IMR-90 (cell line): ENCODE measurements around the gene SLC15A2. TPM values are rescaled to one million over a fixed set of nuclear protein-coding genes. Genes with fewer than 3 reads are reported as not detected.

ENCODE experiments used
- ATAC-seq: fragments of 200-7000 bp; cut with Tn5 transposase; 2 replicates; pipeline ENCODE4 v1.9.1; 2020; ENCODE audit warnings: low read depth, mild to moderate bottlenecking, moderate library complexity
- BruUV-seq: library from RNA; stranded (reverse); fragments of 400-500 nt; replicated peaks from 2 replicates; lab custom pipeline; 2021; lab: Mats Ljungman, UMichigan
- CTCF ChIA-PET: fragments of 300-600 bp; formaldehyde crosslinking; extraction: SDS; loops from one replicate; lab custom pipeline; 2021; ENCODE audit warnings: antibody characterized with exemption; lab: Yijun Ruan, JAX
- POLR2A ChIA-PET: fragments of 300-600 bp; sonication (Branson Sonifier 250); formaldehyde crosslinking; loops from one replicate; lab custom pipeline; 2022; ENCODE audit warnings: antibody characterized with exemption; ENCODE audit not compliant: unreplicated experiment; lab: Charles Lee
- DNase-seq: peaks from one replicate; pipeline ENCODE4 v3.0.0; 2013
- H2AFZ ChIP-seq: replicated peaks from 2 replicates; pipeline ENCODE3; 2013; ENCODE audit warnings: low read length, mild to moderate bottlenecking; ENCODE audit not compliant: poor library complexity
- H2AK5ac ChIP-seq: 2 replicates; pipeline ENCODE4 v1.6.1; 2013; ENCODE audit warnings: low read depth, low read length, inconsistent platforms
- H2AK9ac ChIP-seq: replicated peaks from 2 replicates; pipeline ENCODE3; 2013; ENCODE audit warnings: mild to moderate bottlenecking, low read depth, low read length, moderate library complexity; ENCODE audit not compliant: poor library complexity
- H2BK120ac ChIP-seq: 2 replicates; pipeline ENCODE4 v1.6.1; 2013; ENCODE audit warnings: low read depth, low read length, inconsistent platforms
- H2BK15ac ChIP-seq: 3 replicates; pipeline ENCODE4 v1.6.1; 2013; ENCODE audit warnings: low read depth, low read length, inconsistent platforms
- H2BK20ac ChIP-seq: 2 replicates; pipeline ENCODE4 v1.6.1; 2013; ENCODE audit warnings: low read depth, mild to moderate bottlenecking, inconsistent platforms, low read length, moderate library complexity
- H2BK5ac ChIP-seq: 2 replicates; pipeline ENCODE4 v1.6.1; 2013; ENCODE audit warnings: mild to moderate bottlenecking, low read depth, low read length, inconsistent platforms; ENCODE audit not compliant: poor library complexity, severe bottlenecking
- H3K14ac ChIP-seq: replicated peaks from 2 replicates; pipeline ENCODE4 v1.6.1; 2013; ENCODE audit warnings: low read depth, low read length, inconsistent platforms
- H3K18ac ChIP-seq: 2 replicates; pipeline ENCODE4 v1.6.1; 2013; ENCODE audit warnings: low read depth, low read length, control low read depth
- H3K23ac ChIP-seq: 2 replicates; pipeline ENCODE4 v1.6.1; 2013; ENCODE audit warnings: low read depth, low read length, inconsistent platforms
- H3K27ac ChIP-seq: 2 replicates; pipeline ENCODE4 v1.5.1; 2013; ENCODE audit warnings: mild to moderate bottlenecking, control low read depth, low read length; ENCODE audit not compliant: insufficient read depth
- H3K27me3 ChIP-seq: 2 replicates; pipeline ENCODE4 v1.6.1; 2013; ENCODE audit warnings: low read length; ENCODE audit not compliant: control insufficient read depth, insufficient read depth
- H3K36me3 ChIP-seq: 2 replicates; pipeline ENCODE4 v1.6.1; 2013; ENCODE audit warnings: low read length, mixed read lengths; ENCODE audit not compliant: control insufficient read depth, insufficient read depth
- H3K4ac ChIP-seq: 2 replicates; pipeline ENCODE4 v1.6.1; 2013; ENCODE audit warnings: low read depth, low read length, inconsistent platforms
- H3K4me1 ChIP-seq: 2 replicates; pipeline ENCODE4 v1.6.1; 2013; ENCODE audit warnings: low read length, mixed read lengths; ENCODE audit not compliant: control insufficient read depth, insufficient read depth
- H3K4me2 ChIP-seq: 2 replicates; pipeline ENCODE4 v1.6.1; 2013; ENCODE audit warnings: low read depth, mild to moderate bottlenecking, control low read depth, low read length, moderate library complexity
- H3K4me3 ChIP-seq: 2 replicates; pipeline ENCODE4 v1.5.1; 2013; ENCODE audit warnings: low read depth, mild to moderate bottlenecking, control low read depth, low read length, moderate library complexity; ENCODE audit not compliant: insufficient read depth
- H3K56ac ChIP-seq: 2 replicates; pipeline ENCODE4 v1.6.1; 2013; ENCODE audit warnings: low read length, inconsistent platforms; ENCODE audit not compliant: insufficient read depth; ENCODE audit errors: extremely low read depth
- H3K79me1 ChIP-seq, 2 experiments: 2 replicates each; pipeline ENCODE4 v1.6.1; 2013; ENCODE audit warnings: low read length in 2 of 2, inconsistent platforms in 1 of 2, low read depth in 1 of 2
- H3K9ac ChIP-seq: 2 replicates; pipeline ENCODE4 v1.6.1; 2013; ENCODE audit warnings: low read depth, low read length, control low read depth
- H3K9me1 ChIP-seq: 2 replicates; pipeline ENCODE4 v1.6.1; 2013; ENCODE audit warnings: low read length, inconsistent platforms; ENCODE audit not compliant: insufficient read depth
- H3K9me3 ChIP-seq: 2 replicates; pipeline ENCODE4 v1.6.1; 2013; ENCODE audit warnings: low read length; ENCODE audit not compliant: control insufficient read depth, insufficient read depth
- H4K20me1 ChIP-seq: 2 replicates; pipeline ENCODE4 v1.6.1; 2013; ENCODE audit warnings: low read length, inconsistent platforms; ENCODE audit not compliant: insufficient read depth
- H4K5ac ChIP-seq: 2 replicates; pipeline ENCODE4 v1.6.1; 2013; ENCODE audit warnings: mild to moderate bottlenecking, low read depth, low read length, control low read depth
- H4K8ac ChIP-seq, 2 experiments: 2 replicates each; pipeline ENCODE4 v1.6.1; 2013; ENCODE audit warnings: low read depth in 2 of 2, low read length in 2 of 2, control low read depth in 1 of 2, inconsistent platforms in 1 of 2
- H4K91ac ChIP-seq: 2 replicates; pipeline ENCODE4 v1.6.1; 2013; ENCODE audit warnings: low read depth, low read length, inconsistent platforms; ENCODE audit not compliant: insufficient read depth
- BHLHE40 ChIP-seq: fragments of 150-350 bp; IDR thresholded peaks from 2 replicates; pipeline ENCODE4 v1.6.1; 2016; ENCODE audit warnings: mild to moderate bottlenecking, low read depth, low read length
- CHD1 ChIP-seq: IDR thresholded peaks from 2 replicates; pipeline ENCODE4 v1.6.1; 2012; ENCODE audit warnings: low read depth, low read length, improper control_type of control experiment
- CTCF ChIP-seq: conservative IDR thresholded peaks from 2 replicates; pipeline ENCODE4 v1.5.1; 2012; ENCODE audit warnings: mild to moderate bottlenecking, low read depth, low read length, improper control_type of control experiment
- ELK1 ChIP-seq: fragments of 150-350 bp; IDR thresholded peaks from 2 replicates; pipeline ENCODE4 v1.6.1; 2016; ENCODE audit warnings: low read depth, mild to moderate bottlenecking, low read length, moderate library complexity, borderline replicate concordance
- FOS ChIP-seq: fragments of 150-350 bp; IDR thresholded peaks from 2 replicates; pipeline ENCODE4 v1.6.1; 2016; ENCODE audit warnings: low read depth, low read length
- NFE2L2 ChIP-seq: fragments of 150-350 bp; IDR thresholded peaks from 2 replicates; pipeline ENCODE4 v1.6.1; 2016; ENCODE audit warnings: low read depth, mild to moderate bottlenecking, low read length
- POLR2A ChIP-seq: IDR thresholded peaks from 2 replicates; pipeline ENCODE4 v1.6.1; 2012; ENCODE audit warnings: mild to moderate bottlenecking, low read depth, low read length
- RAD21 ChIP-seq: IDR thresholded peaks from 2 replicates; pipeline ENCODE4 v1.6.1; 2012; ENCODE audit warnings: low read length, improper control_type of control experiment
- RFX5 ChIP-seq: IDR thresholded peaks from 2 replicates; pipeline ENCODE4 v1.8.0; 2012; ENCODE audit warnings: low read depth, mild to moderate bottlenecking, low read length, moderate library complexity
- SMC3 ChIP-seq: fragments of 150-350 bp; IDR thresholded peaks from 2 replicates; pipeline ENCODE4 v1.6.1; 2016; ENCODE audit warnings: low read depth, mild to moderate bottlenecking, antibody characterized with exemption, low read length, moderate library complexity
- USF2 ChIP-seq: fragments of 150-350 bp; IDR thresholded peaks from 2 replicates; pipeline ENCODE4 v1.6.1; 2017; ENCODE audit warnings: mild to moderate bottlenecking, antibody characterized with exemption, low read length, low read depth
- WGBS, 2 experiments: methylation state at CpG; one replicate each; pipeline versions ENCODE4 v1.1.5 to v1.1.7; 2013; ENCODE audit warnings: missing lambda C conversion rate in 2 of 2; ENCODE audit not compliant: insufficient read length in 1 of 2; ENCODE audit errors: extremely low coverage in 2 of 2; 5-methylcytosine and 5-hydroxymethylcytosine counted together
- dilution Hi-C: fragments of 300-500 bp; cut with HindIII; formaldehyde crosslinking; loops from one replicate; pipeline ENCODE4 v1.14.3; 2018; ENCODE audit warnings: low sequenced_read_pairs; ENCODE audit not compliant: unreplicated experiment
- in situ Hi-C: fragments of 300-500 bp; cut with MboI; formaldehyde crosslinking; loops from 3 replicates; pipeline ENCODE4 v1.14.3; 2019; ENCODE audit warnings: low sequenced_read_pairs, inconsistent platforms, mixed read lengths
- intact Hi-C: fragments of 100-400 bp; cut with micrococcal nuclease; formaldehyde crosslinking; loops from 2 replicates; pipeline ENCODE4 v1.10.0; 2022
- polyA plus RNA-seq, 3 experiments: library from polyadenylated mRNA; depleted of rRNA; stranded (reverse); fragments of >200 nt; gene quantifications; 2 replicates each; pipeline ENCODE4 v1.2.3, GENCODE V29; 2012; ENCODE audit warnings: low replicate concordance in 1 of 3
- total RNA-seq: library from RNA; depleted of rRNA; stranded (reverse); fragments of >200 nt; gene quantifications from 2 replicates; pipeline ENCODE4 v1.2.3, GENCODE V29; 2012

SLC15A2 gene
- total and polyA plus RNA-seq, 2 of the 4 experiments (the other 2 are of a cell fraction): 0.18 to 0.31 TPM

GRCh38 chr3:121918779-121919483 lies 24.7 kb downstream of the SLC15A2 start:
- Histone ChIP-seq H3K4me2 (peak overlapping the region; percentile 16), H3K23ac (no peak overlapping the region), H3K9me1 (no peaks in the 10 kb centered on the region), H3K9ac (no peak overlapping the region), H3K18ac (no peak overlapping the region), H3K56ac (no peak overlapping the region), H2BK120ac (no peak overlapping the region), H3K14ac (peak overlapping the region; percentile 37), H3K27ac (no peak overlapping the region), H3K4me1 (no peaks in the 10 kb centered on the region), H2AK5ac (no peak overlapping the region), H4K5ac (no peak overlapping the region), H3K4me3 (no peak overlapping the region), H4K91ac (peak overlapping the region; percentile 60; the same call in 1 of the 2 replicates), H3K79me1 (no peaks in the 10 kb centered on the region), H3K9me3 (no peaks in the 10 kb centered on the region), H2BK20ac (no peak overlapping the region), H4K8ac (peak overlapping the region; percentile 46 to 77), H3K36me3 (no peaks in the 10 kb centered on the region), H2AK9ac (peak overlapping the region; percentile 57), H3K27me3 (no peaks in the 10 kb centered on the region), H4K20me1 (no peaks in the 10 kb centered on the region), H2AFZ (peak overlapping the region; percentile 88), H3K4ac (peak overlapping the region; percentile 56; the same call in 1 of the 2 replicates), H2BK15ac (peak overlapping the region; percentile 49; the same call in 1 of the 3 replicates), H2BK5ac (peak overlapping the region; percentile 34)
- ATAC-seq: peak; percentile 84
- dilution Hi-C loops (no loop called here), in situ Hi-C loops (no loop called here), intact Hi-C loops (no loop called here)
- ChIA-PET CTCF (no interaction called here), POLR2A (no interaction called here)
- DNase-seq: peak; percentile 74
- TF ChIP-seq CTCF (no peak), FOS (no peak), ELK1 (no peak), RFX5 (no peak), BHLHE40 (no peak), USF2 (no peak), POLR2A (no peak), NFE2L2 (no peak), CHD1 (no peak), RAD21 (no peak), SMC3 (no peak)
- whole genome bisulfite sequencing, 2 experiments: 54% methylated on average over 10 of the region's 19 CpGs; no CpG with 5 or more reads in 1 of the 2 experiments
- no TSS peak for BruUV-seq
